ENCODE results near the gene MYOD1.

Gene MYOD1

DNA sequence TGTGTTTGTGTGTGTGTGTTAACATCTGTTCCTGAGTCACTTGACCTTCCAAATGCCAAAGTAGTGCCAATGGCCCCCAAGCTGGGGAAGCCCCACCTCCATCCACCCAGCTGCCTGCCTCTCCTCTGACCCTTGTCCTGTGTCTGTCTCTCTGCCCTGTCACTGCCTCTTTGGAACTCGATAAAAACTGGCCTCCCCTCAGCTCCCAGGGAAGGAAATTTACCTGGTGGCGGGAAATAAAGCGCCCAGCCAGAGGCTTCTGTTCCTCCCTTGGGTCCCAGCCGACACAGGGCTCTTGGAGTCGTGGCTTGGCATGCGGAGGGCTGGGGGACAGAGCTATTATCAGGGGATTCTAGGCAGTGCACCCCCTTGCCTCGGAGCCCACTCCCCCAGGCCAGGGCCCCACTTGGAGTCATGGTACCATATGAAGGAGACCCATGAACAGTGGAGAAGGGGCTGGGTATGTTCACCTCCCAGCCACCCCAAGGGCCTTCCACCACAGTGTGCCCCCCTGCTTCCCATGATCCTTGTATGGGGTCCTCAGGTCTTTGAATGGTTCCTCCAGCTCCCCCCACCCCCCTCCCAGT lies 21.4 kb downstream of the MYOD1 start:
- no peak for DNase-seq (ENCODE audit: extremely low read depth, low read depth)
- TF ChIP-seq, protein P1, sequence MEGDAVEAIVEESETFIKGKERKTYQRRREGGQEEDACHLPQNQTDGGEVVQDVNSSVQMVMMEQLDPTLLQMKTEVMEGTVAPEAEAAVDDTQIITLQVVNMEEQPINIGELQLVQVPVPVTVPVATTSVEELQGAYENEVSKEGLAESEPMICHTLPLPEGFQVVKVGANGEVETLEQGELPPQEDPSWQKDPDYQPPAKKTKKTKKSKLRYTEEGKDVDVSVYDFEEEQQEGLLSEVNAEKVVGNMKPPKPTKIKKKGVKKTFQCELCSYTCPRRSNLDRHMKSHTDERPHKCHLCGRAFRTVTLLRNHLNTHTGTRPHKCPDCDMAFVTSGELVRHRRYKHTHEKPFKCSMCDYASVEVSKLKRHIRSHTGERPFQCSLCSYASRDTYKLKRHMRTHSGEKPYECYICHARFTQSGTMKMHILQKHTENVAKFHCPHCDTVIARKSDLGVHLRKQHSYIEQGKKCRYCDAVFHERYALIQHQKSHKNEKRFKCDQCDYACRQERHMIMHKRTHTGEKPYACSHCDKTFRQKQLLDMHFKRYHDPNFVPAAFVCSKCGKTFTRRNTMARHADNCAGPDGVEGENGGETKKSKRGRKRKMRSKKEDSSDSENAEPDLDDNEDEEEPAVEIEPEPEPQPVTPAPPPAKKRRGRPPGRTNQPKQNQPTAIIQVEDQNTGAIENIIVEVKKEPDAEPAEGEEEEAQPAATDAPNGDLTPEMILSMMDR (IDR thresholded peaks at IDR 0.05; ENCODE audit: low read depth, low read length), result no peak

DNA sequence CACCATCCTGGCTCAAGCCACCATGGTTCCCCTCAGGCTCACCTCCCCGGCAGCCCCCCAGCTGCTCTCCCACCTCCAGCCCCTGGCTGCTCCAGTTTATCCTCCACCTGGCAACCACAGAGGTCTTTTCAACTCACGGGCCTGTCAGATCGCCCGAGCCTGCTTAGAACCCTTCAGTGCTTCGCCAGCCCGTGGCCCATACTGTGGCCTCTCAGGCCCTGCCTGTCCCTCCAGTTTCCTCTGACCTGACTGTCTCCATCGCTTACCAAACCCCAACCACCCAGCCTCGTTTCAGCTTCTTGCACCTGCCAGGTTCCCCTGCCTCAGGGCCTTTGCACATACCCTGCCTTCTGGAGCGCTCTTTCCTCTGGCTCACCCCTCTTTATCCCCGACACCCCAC lies 22.1 kb downstream of the MYOD1 start:
- TF ChIP-seq, protein P1 (IDR thresholded peaks at IDR 0.05; ENCODE audit: low read depth, low read length), result no peak
- no peak for DNase-seq (ENCODE audit: extremely low read depth, low read depth)

DNA sequence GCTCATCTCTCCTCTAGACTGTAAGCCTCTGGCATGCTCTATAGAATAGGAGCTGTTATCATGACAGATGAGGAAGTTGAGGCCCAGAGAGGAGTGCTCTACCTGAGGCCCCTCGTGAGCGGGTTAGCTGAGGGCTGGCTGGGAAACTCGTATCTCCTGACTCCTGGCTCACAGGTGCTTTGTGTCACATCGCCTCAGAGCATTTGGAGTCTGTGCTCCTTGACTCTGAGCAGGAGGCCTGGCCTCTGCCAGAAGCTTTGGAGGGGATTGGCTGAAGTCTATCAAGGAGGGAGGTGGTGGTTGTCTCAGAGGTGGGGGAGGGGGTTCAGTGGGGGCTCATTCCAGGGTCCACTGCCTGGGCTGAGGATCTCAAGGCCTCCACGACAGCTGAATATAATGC lies 22.6 kb downstream of the MYOD1 start:
- DNase-seq (ENCODE audit: extremely low read depth, low read depth), result no peak
- TF ChIP-seq, protein P1 (IDR thresholded peaks at IDR 0.05; ENCODE audit: low read depth, low read length), result no peak

DNA sequence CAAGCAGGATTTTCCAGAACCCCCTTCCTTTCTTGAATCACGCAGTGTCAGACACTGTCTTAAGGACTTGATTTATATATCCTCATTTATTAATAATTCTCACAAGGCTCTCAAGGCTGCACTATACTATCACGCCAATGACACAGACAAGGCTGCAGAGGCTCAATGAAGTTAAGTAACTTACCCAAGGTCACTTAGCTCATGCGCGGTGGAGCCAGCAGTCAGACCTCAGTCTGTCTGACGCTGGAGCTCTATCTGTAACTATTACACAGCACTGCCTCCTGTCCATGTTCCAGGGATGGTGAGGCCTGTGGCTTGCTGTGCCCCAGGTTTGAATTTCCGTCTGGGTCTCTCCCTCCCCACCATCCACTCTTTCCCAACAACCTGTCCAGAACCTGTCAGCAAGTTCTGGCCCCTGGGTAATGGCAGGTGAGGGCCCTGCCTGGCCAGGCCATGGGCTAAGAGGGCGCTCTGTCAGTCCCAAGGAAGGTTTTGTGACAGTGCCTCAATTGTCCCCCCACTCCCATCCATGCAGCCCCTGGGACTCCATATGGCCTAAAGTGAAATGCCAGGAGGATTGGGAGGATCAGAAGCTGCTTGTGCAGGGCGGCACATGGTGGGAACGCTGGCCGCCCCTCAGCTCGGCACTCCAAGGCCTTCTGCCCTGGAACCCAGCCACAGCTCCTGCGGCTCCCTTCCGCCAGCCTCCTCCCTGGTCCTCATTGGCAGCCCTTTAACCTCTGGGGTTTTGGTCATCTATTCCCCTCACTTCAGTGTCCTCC lies 23.8 kb downstream of the MYOD1 start:
- DNase-seq (ENCODE audit: extremely low read depth, low read depth), result no peak
- TF ChIP-seq, protein P1 (IDR thresholded peaks at IDR 0.05; ENCODE audit: low read depth, low read length), result no peak

DNA sequence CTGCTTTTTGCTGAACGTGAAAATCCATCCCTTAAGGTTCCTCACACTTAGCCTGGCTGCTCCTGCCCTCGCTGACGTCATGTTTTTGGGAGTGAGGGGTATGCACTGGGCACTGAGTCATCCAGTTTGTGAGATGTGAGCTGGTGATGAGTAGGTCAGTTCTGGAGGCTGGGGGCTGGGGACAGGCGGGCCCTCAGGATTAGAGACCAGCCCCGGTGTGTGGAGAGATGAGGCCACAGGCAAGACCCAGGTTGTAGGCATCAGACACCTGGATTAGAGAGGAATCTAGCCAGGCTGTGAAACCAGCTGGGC lies 24.4 kb downstream of the MYOD1 start:
- TF ChIP-seq, protein P1 (IDR thresholded peaks at IDR 0.05; ENCODE audit: low read depth, low read length), result no peak
- no peak for DNase-seq (ENCODE audit: extremely low read depth, low read depth)

DNA sequence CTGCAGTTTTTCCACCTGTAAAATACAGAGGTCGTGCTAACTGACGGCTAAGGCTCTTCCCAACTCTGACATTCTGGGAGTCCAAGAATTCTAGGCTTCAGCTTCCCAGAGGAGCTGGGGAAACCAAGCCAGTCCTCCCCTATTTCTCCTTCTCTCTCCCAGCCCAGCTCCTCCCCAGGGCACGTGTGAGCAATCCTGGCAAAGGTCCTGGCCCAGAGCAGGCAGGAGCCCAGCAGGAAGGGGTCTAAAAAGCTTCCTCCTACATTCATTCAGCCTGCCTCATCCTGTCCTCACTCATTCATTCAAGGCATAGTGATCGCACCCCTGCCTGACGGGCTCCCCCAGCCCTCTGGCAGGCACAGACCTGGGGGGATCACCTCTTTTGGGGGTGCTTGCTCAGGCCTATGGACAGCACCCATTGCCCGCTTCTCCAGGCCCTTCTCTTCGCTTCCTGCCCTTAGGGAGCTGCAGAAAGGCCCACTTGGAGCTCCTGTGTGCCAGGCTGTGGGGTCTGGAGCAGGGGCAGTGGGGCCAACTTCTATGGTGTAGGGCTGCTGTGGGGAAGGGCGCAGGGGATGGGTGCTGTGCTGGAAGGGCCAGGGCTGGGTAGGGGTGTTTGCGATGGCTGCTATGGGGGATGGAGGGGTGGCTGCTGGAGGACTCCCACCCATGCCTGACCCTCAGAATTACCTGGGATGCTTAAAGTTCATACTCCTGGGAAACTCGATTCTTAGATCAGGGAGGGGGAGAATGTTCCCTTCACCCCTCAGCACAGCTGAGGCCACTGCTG lies 25.0 kb downstream of the MYOD1 start:
- TF ChIP-seq, protein P1 (IDR thresholded peaks at IDR 0.05; ENCODE audit: low read depth, low read length), result no peak
- DNase-seq (ENCODE audit: extremely low read depth, low read depth), result no peak

Data from AG09319 (cell line).